ENCODE results near the gene ZBTB16. TPM values are rescaled to one million over a fixed set of nuclear protein-coding genes. Genes with fewer than 3 reads are reported as not detected.

ZBTB16 gene
- total RNA-seq, 1 donor from 2014 or later, result 6.4 TPM

DNA sequence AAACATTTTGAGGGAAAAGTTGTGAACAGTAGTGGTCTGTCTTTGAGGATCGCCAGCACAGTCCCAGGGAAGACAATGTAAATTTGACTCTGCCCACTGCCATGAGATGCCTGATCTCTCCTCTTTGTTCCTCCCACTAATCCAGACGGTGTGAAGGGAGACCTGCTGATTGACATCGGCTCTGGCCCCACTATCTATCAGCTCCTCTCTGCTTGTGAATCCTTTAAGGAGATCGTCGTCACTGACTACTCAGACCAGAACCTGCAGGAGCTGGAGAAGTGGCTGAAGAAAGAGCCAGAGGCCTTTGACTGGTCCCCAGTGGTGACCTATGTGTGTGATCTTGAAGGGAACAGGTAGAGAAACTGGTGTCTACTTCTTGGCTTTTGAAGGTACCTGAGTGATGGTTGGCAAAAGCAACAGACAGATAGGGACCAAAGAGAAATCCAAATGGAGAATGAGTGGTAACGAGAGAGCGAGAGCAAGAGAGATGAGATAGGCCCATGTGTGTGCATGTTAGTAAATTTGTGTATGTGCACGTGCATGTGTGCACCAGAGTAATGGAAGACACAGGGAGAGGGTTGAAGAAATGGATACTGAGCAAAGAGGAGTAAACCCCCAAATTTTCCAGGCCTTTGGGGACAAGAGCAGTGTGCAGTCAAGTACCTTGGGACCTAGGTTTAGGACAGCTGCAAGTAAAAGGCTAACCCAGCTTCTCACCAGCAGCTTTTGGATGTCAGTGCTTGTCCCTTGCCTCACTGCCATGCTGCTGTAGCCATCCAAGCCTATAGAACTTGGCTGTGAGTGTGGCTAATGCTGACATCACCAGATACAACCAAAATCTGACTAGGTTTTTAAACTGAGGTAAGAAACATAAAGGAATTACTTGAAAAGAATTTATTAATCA lies 238.5 kb downstream of the ZBTB16 start:
- no peak for DNase-seq (ENCODE audit: low read depth in 2 of 2)

DNA sequence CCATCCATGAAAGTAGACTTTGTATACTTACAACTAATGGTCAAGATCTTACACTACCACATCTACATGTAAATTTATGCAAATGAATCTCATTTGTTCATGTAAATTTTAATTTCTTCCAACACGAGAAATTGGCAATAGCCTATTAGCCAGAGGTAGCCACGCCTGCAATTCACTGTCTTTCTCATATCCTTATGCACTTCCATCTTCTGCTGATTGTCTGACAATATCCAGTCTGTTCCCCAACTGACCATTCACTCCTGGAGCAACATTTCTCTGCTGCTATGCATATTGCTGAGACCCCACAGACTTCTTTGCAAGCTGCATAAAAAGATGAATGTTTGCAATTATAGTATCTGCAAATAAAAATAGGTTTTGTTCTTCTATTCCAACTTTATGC lies 239.2 kb downstream of the ZBTB16 start:
- no peak for DNase-seq (ENCODE audit: low read depth in 2 of 2)

Other genes with a start within 250 kb of the ZBTB16 start
- 24.9 and 32.9 TPM in 2 replicates for gene USP28, start 184.1 kb upstream of the ZBTB16 start, total RNA-seq
- gene HTR3B, start 154.9 kb upstream of the ZBTB16 start, total RNA-seq, result not detected in 2 replicates
- not detected in 2 replicates for gene HTR3A, start 84.6 kb upstream of the ZBTB16 start, total RNA-seq
- gene NNMT, start 236.7 kb downstream of the ZBTB16 start, total RNA-seq, result 133 and 251 TPM in 2 replicates